Measurements from ENCODE around the gene SEC22B. TPM values are rescaled to one million over a fixed set of nuclear protein-coding genes. Genes with fewer than 3 reads are reported as not detected.

SEC22B gene
- total RNA-seq, 1 experiment from 2014 or later, result 25.1 TPM

Other genes with a start within 250 kb of the SEC22B start
- 106 and 120 TPM in 2 replicates for gene NOTCH2, start 106.9 kb downstream of the SEC22B start, total RNA-seq (2021)
- 8.9 TPM in 2 replicates for gene NBPF8, start 238.5 kb upstream of the SEC22B start, total RNA-seq (2021)